Lower leg skin (tissue), 3 donors: ENCODE measurements around the gene RNF8.

Experiments used
- POLR2A ChIP-seq, 2 donors: fragments of 450-650 bp; IDR thresholded peaks; one replicate each; pipeline ENCODE4 v1.6.1; 2016 to 2017; ENCODE audit warnings: antibody characterized with exemption in 2 of 2, mild to moderate bottlenecking in 1 of 2, moderate library complexity in 1 of 2
- TF ChIP-seq, protein P1 (sequence below), 3 donors: fragments of 450-650 bp; IDR thresholded peaks; one replicate each; pipeline ENCODE4 v1.5.1; 2016; ENCODE audit warnings: antibody characterized with exemption in 3 of 3, mild to moderate bottlenecking in 3 of 3, moderate library complexity in 2 of 3

DNA sequence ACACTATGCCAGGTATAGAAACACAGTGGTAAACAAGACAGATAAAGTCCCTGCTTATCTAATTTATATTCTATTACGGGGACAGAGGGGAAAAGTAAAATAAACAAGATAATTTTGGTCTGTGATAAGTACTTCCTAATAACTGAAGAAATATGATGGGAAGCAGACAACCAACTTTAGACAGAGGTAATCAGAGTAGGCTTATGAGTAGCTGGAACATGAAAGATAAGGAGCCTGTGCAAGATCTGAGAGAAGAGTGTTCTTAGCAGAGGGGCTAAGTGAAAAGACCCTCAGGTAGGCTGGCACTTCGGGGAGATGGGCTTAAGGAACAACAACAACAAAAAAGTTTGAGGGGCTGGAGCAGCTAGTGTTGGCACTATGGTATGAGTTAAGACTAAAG is 4.1 kb downstream of the RNF8 start:
- TF ChIP-seq, protein P1, sequence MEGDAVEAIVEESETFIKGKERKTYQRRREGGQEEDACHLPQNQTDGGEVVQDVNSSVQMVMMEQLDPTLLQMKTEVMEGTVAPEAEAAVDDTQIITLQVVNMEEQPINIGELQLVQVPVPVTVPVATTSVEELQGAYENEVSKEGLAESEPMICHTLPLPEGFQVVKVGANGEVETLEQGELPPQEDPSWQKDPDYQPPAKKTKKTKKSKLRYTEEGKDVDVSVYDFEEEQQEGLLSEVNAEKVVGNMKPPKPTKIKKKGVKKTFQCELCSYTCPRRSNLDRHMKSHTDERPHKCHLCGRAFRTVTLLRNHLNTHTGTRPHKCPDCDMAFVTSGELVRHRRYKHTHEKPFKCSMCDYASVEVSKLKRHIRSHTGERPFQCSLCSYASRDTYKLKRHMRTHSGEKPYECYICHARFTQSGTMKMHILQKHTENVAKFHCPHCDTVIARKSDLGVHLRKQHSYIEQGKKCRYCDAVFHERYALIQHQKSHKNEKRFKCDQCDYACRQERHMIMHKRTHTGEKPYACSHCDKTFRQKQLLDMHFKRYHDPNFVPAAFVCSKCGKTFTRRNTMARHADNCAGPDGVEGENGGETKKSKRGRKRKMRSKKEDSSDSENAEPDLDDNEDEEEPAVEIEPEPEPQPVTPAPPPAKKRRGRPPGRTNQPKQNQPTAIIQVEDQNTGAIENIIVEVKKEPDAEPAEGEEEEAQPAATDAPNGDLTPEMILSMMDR (IDR thresholded peaks at IDR 0.05) = no peak
- no peak for TF ChIP-seq POLR2A (IDR thresholded peaks at IDR 0.05)
